ENCODE measurements around the gene TUFT1. TPM values are rescaled to one million over a fixed set of nuclear protein-coding genes. Genes with fewer than 3 reads are reported as not detected.

The TUFT1 gene
- total RNA-seq, 4 donors from 2014 or later: 3.3 to 8.1 (median 5.3) TPM

DNA sequence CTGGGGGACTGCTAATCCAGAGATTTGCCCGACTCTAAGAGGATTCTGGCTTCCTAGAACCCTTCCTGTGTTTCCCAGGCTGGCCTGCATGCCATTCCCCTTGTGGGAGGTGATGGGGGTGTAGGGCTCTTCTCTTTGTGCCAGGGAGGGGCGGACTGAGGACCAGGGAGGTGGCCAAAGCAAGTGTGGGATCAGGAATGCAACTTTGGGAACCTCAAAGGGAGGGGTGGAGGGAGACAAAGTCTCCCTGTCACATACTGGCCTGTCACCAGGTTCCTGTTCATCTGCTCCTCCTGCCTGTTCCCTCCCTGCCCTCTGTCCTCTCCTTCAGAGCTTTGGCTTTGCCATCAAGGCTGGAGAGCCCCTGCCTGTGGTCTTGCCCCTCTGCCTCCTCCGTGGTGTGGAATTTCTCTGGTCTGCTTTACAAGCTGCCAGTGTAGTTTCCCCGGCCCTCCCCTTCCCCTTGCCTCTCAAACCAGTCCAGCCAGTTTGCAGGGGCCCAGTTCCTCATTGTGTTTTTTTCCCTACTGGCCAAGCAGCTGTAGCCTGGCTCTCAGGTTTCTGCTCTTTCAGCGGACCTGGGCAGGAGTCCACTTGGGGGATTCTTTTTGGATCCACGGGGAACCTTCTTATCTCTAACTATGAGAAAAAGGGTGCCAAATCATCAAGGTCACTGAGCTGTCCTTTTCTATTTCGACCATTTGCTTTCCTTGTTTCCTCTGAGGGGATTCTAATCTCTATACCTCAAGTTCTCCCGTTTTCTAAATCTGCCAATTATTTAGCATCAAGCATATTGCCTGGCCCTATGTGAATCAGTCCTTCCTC is 27.1 kb upstream of the TUFT1 start:
- TF ChIP-seq EP300 (IDR thresholded peaks at IDR 0.05) (no peak), POLR2A (IDR thresholded peaks at IDR 0.05) (no peak)
- TF ChIP-seq, protein P1, sequence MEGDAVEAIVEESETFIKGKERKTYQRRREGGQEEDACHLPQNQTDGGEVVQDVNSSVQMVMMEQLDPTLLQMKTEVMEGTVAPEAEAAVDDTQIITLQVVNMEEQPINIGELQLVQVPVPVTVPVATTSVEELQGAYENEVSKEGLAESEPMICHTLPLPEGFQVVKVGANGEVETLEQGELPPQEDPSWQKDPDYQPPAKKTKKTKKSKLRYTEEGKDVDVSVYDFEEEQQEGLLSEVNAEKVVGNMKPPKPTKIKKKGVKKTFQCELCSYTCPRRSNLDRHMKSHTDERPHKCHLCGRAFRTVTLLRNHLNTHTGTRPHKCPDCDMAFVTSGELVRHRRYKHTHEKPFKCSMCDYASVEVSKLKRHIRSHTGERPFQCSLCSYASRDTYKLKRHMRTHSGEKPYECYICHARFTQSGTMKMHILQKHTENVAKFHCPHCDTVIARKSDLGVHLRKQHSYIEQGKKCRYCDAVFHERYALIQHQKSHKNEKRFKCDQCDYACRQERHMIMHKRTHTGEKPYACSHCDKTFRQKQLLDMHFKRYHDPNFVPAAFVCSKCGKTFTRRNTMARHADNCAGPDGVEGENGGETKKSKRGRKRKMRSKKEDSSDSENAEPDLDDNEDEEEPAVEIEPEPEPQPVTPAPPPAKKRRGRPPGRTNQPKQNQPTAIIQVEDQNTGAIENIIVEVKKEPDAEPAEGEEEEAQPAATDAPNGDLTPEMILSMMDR (IDR thresholded peaks at IDR 0.05): no peak
- H3K36me3 ChIP-seq: no peaks in the 10 kb centered on the region
- DNase-seq (ENCODE audit: low spot score in 2 of 2): no peak
- 62 to 68% methylated on average over 8 of the region's 8 CpGs for WGBS, 2 donors
- H3K27ac ChIP-seq: peak overlapping the region in 1 of 4 donors; percentile 60
- peaks cover 0 to 5% of the 10 kb centered on the region in 2 donors for H3K27me3 ChIP-seq
- H3K4me1 ChIP-seq: peaks cover 0 to 19% (median 15%) of the 10 kb centered on the region in 4 donors
- no peak overlapping the region for H3K4me3 ChIP-seq
- H3K9me3 ChIP-seq: no peaks in the 10 kb centered on the region

DNA sequence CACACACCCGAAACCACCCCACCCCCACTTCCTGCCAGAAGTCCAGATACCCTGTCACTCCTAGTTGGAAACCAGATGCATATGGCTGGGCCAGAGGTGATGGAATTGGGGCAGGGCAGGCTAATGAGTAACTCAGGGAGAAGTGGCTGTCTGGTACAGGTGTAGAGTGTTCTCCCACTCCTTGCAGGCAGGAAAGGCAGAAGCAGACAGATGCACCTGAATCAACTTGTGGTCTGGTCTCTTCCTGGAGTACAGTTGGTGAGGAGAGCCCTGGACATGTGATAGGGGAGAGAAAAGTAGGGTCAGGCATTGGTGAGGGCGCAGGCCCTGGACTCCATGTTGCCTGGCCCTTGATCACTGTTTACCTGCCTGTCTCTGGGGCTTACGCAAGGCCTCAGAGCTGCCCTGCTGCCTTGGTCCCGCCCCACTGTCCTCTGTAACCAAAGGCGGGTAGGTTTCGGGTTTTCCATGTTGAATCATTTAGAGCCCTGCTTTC is 26.4 kb upstream of the TUFT1 start:
- 89 to 95% methylated on average over 6 of the region's 6 CpGs for WGBS, 2 donors
- TF ChIP-seq, protein P1 (IDR thresholded peaks at IDR 0.05): no peak
- TF ChIP-seq EP300 (IDR thresholded peaks at IDR 0.05): no peak
- no peak for TF ChIP-seq POLR2A (IDR thresholded peaks at IDR 0.05)
- H3K27ac ChIP-seq: peak overlapping the region in 1 of 4 donors; percentile 60
- no peaks in the 10 kb centered on the region for H3K9me3 ChIP-seq
- peaks cover 0 to 4% (median 0%) of the 10 kb centered on the region in 3 donors for H3K36me3 ChIP-seq
- peaks cover 0 to 19% (median 15%) of the 10 kb centered on the region in 4 donors for H3K4me1 ChIP-seq
- no peak for DNase-seq (ENCODE audit: low spot score in 2 of 2)
- no peak overlapping the region for H3K4me3 ChIP-seq
- H3K27me3 ChIP-seq: peaks cover 0 to 5% of the 10 kb centered on the region in 2 donors

DNA sequence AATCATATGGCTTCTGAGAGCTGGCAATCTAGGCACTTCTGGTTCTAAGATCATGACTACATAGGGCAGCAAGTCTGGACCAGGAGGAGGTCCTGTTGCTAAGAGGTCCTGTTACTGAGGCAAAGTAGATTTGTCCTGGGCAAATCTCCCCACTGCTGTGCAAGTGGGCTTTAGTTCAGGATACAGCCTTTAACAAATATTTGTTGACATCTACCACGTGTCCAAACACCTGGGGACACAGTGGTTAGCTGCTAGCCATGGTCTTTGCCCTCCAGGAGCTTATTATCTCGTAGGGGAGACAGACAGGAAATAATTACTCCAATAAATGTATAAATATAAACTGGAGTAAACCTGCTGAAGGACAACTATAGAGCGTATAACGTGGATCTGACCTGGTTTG is 25.7 kb upstream of the TUFT1 start:
- no peaks in the 10 kb centered on the region for H3K9me3 ChIP-seq
- peaks cover 0 to 11% (median 0%) of the 10 kb centered on the region in 3 donors for H3K36me3 ChIP-seq
- H3K27me3 ChIP-seq: peaks cover 0 to 5% of the 10 kb centered on the region in 2 donors
- TF ChIP-seq EP300 (IDR thresholded peaks at IDR 0.05): no peak
- TF ChIP-seq, protein P1 (IDR thresholded peaks at IDR 0.05): no peak
- TF ChIP-seq POLR2A (IDR thresholded peaks at IDR 0.05): no peak
- peak overlapping the region in 1 of 4 donors; percentile 48 for H3K27ac ChIP-seq
- H3K4me3 ChIP-seq: no peak overlapping the region
- 81 to 96% methylated on average over 4 of the region's 4 CpGs for WGBS, 2 donors
- DNase-seq (ENCODE audit: low spot score in 2 of 2): no peak
- peaks cover 0 to 19% (median 15%) of the 10 kb centered on the region in 4 donors for H3K4me1 ChIP-seq

DNA sequence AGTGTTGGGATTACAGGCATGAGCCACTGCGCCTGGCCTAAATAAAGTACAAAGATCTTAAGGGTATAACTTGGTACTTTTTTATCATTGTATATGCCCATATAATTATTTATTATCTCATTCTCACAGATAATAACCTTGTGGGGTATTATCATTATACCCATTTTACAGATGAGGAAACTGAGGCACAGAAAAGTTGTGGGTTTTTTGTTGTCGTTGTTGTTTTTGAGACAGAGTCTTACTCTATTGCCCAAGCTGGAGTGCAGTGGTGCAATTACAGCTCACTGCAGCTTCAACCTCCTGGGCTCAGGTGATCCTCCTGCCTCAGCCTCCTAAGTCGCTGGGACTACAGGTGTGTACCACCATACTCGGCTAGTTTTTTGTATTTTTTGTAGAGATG is 24.8 kb upstream of the TUFT1 start:
- peaks cover 0 to 13% (median 0%) of the 10 kb centered on the region in 3 donors for H3K36me3 ChIP-seq
- TF ChIP-seq POLR2A (IDR thresholded peaks at IDR 0.05) (no peak), EP300 (IDR thresholded peaks at IDR 0.05) (no peak)
- TF ChIP-seq, protein P1 (IDR thresholded peaks at IDR 0.05): no peak
- peaks cover 0 to 5% of the 10 kb centered on the region in 2 donors for H3K27me3 ChIP-seq
- no peak overlapping the region for H3K27ac ChIP-seq
- H3K4me1 ChIP-seq: peaks cover 0 to 19% (median 15%) of the 10 kb centered on the region in 4 donors
- 96 to 100% methylated on average over 4 of the region's 4 CpGs for WGBS, 2 donors
- H3K4me3 ChIP-seq: no peak overlapping the region
- DNase-seq (ENCODE audit: low spot score in 2 of 2): no peak
- no peaks in the 10 kb centered on the region for H3K9me3 ChIP-seq

DNA sequence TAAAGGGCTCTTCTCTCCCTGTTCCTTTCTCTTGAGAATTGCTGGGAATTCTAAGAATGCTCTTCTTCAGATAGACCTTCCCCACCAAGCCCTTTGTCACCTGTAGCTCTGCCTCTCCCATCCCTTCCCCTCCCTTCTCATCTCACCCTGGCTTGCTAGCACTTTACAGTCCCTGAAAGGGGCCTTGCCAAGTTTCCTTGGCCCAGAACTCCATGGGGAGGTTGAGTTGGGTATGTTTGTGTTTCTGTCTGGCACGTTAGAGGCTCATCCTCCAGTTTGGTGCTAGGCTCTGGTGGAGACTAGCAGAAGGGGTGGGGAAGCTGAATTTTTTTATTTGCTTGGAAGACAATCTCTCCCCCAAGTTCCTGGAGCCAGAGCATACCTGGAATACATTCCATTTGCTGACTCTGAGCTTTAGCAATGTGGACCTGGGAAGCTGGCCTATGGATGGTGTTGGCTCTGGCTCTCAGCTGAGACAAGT is 24.0 kb upstream of the TUFT1 start:
- 58 to 68% methylated on average over 1 of the region's 1 CpG for WGBS, 2 donors
- no peak for DNase-seq (ENCODE audit: low spot score in 2 of 2)
- peaks cover 0 to 5% of the 10 kb centered on the region in 2 donors for H3K27me3 ChIP-seq
- H3K36me3 ChIP-seq: peaks cover 0 to 16% (median 0%) of the 10 kb centered on the region in 3 donors
- H3K4me1 ChIP-seq: peaks cover 0 to 19% (median 15%) of the 10 kb centered on the region in 4 donors
- no peaks in the 10 kb centered on the region for H3K9me3 ChIP-seq
- no peak for TF ChIP-seq POLR2A (IDR thresholded peaks at IDR 0.05)
- no peak for TF ChIP-seq EP300 (IDR thresholded peaks at IDR 0.05)
- TF ChIP-seq, protein P1 (IDR thresholded peaks at IDR 0.05): no peak
- H3K27ac ChIP-seq: no peak overlapping the region
- no peak overlapping the region for H3K4me3 ChIP-seq

All from tibial nerve (tissue), 4 donors.